HEK293 (cell line): ENCODE data around the gene RGPD4.

Experiments
- GLIS2 ChIP-seq: fragments of 450-650 bp; formaldehyde crosslinking; IDR thresholded peaks from 2 replicates; pipeline ENCODE4 v1.5.1; 2016; ENCODE audit warnings: missing biosample characterization, missing genetic modification characterization
- KLF9 ChIP-seq: fragments of 450-650 bp; formaldehyde crosslinking; IDR thresholded peaks from 2 replicates; pipeline ENCODE4 v1.5.1; 2016; ENCODE audit warnings: missing biosample characterization, missing genetic modification characterization, low read depth
- ZBTB26 ChIP-seq: fragments of 450-650 bp; formaldehyde crosslinking; optimal IDR thresholded peaks from 2 replicates; pipeline ENCODE3; 2016; ENCODE audit warnings: missing biosample characterization, mild to moderate bottlenecking, missing genetic modification characterization
- ZBTB49 ChIP-seq: fragments of 450-650 bp; formaldehyde crosslinking; IDR thresholded peaks from 2 replicates; pipeline ENCODE4 v1.5.1; 2016; ENCODE audit warnings: missing biosample characterization, missing genetic modification characterization, low read depth
- ZBTB7A ChIP-seq: fragments of 450-650 bp; formaldehyde crosslinking; IDR thresholded peaks from 2 replicates; pipeline ENCODE4 v1.5.1; 2016; ENCODE audit warnings: low read depth, missing biosample characterization, missing genetic modification characterization
- ZNF350 ChIP-seq: fragments of 450-650 bp; formaldehyde crosslinking; IDR thresholded peaks from 2 replicates; pipeline ENCODE4 v1.5.0; 2017; ENCODE audit warnings: missing biosample characterization, mild to moderate bottlenecking, missing genetic modification characterization
- ZNF701 ChIP-seq: fragments of 450-650 bp; formaldehyde crosslinking; IDR thresholded peaks from 2 replicates; pipeline ENCODE4 v1.5.1; 2016; ENCODE audit warnings: missing biosample characterization, missing genetic modification characterization
- TF ChIP-seq, protein P1 (sequence below): fragments of 450-650 bp; formaldehyde crosslinking; IDR thresholded peaks from 2 replicates; pipeline ENCODE4 v1.5.1; 2016; ENCODE audit warnings: missing biosample characterization, missing genetic modification characterization
- TF ChIP-seq, protein P2 (sequence below): fragments of 450-650 bp; formaldehyde crosslinking; IDR thresholded peaks from 2 replicates; pipeline ENCODE4 v1.5.1; 2016; ENCODE audit warnings: missing biosample characterization, missing genetic modification characterization
- TF ChIP-seq, protein P3 (sequence below): fragments of 450-650 bp; formaldehyde crosslinking; IDR thresholded peaks from 2 replicates; pipeline ENCODE4 v1.5.1; 2016; ENCODE audit warnings: missing biosample characterization, missing genetic modification characterization
- TF ChIP-seq, protein P4 (sequence below): fragments of 450-650 bp; formaldehyde crosslinking; IDR thresholded peaks from 2 replicates; pipeline ENCODE4 v1.5.1; 2016; ENCODE audit warnings: missing biosample characterization, missing genetic modification characterization
- TF ChIP-seq, protein P5 (sequence below): fragments of 450-650 bp; formaldehyde crosslinking; IDR thresholded peaks from 2 replicates; pipeline ENCODE4 v1.5.1; 2017; ENCODE audit warnings: missing biosample characterization, mild to moderate bottlenecking, missing genetic modification characterization, moderate library complexity

GRCh38 chr2:107777974-107778373 is 48.7 kb upstream of the RGPD4 start:
- TF ChIP-seq, protein P1, sequence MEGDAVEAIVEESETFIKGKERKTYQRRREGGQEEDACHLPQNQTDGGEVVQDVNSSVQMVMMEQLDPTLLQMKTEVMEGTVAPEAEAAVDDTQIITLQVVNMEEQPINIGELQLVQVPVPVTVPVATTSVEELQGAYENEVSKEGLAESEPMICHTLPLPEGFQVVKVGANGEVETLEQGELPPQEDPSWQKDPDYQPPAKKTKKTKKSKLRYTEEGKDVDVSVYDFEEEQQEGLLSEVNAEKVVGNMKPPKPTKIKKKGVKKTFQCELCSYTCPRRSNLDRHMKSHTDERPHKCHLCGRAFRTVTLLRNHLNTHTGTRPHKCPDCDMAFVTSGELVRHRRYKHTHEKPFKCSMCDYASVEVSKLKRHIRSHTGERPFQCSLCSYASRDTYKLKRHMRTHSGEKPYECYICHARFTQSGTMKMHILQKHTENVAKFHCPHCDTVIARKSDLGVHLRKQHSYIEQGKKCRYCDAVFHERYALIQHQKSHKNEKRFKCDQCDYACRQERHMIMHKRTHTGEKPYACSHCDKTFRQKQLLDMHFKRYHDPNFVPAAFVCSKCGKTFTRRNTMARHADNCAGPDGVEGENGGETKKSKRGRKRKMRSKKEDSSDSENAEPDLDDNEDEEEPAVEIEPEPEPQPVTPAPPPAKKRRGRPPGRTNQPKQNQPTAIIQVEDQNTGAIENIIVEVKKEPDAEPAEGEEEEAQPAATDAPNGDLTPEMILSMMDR (tag by site-specific recombination) = no peak
- TF ChIP-seq, protein P2, sequence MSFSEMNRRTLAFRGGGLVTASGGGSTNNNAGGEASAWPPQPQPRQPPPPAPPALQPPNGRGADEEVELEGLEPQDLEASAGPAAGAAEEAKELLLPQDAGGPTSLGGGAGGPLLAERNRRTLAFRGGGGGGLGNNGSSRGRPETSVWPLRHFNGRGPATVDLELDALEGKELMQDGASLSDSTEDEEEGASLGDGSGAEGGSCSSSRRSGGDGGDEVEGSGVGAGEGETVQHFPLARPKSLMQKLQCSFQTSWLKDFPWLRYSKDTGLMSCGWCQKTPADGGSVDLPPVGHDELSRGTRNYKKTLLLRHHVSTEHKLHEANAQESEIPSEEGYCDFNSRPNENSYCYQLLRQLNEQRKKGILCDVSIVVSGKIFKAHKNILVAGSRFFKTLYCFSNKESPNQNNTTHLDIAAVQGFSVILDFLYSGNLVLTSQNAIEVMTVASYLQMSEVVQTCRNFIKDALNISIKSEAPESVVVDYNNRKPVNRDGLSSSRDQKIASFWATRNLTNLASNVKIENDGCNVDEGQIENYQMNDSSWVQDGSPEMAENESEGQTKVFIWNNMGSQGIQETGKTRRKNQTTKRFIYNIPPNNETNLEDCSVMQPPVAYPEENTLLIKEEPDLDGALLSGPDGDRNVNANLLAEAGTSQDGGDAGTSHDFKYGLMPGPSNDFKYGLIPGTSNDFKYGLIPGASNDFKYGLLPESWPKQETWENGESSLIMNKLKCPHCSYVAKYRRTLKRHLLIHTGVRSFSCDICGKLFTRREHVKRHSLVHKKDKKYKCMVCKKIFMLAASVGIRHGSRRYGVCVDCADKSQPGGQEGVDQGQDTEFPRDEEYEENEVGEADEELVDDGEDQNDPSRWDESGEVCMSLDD = no peak
- TF ChIP-seq, protein P3, sequence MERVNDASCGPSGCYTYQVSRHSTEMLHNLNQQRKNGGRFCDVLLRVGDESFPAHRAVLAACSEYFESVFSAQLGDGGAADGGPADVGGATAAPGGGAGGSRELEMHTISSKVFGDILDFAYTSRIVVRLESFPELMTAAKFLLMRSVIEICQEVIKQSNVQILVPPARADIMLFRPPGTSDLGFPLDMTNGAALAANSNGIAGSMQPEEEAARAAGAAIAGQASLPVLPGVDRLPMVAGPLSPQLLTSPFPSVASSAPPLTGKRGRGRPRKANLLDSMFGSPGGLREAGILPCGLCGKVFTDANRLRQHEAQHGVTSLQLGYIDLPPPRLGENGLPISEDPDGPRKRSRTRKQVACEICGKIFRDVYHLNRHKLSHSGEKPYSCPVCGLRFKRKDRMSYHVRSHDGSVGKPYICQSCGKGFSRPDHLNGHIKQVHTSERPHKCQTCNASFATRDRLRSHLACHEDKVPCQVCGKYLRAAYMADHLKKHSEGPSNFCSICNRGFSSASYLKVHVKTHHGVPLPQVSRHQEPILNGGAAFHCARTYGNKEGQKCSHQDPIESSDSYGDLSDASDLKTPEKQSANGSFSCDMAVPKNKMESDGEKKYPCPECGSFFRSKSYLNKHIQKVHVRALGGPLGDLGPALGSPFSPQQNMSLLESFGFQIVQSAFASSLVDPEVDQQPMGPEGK (tag by site-specific recombination) = no peak
- TF ChIP-seq KLF9 (tag by site-specific recombination) = no peak
- TF ChIP-seq, protein P4, sequence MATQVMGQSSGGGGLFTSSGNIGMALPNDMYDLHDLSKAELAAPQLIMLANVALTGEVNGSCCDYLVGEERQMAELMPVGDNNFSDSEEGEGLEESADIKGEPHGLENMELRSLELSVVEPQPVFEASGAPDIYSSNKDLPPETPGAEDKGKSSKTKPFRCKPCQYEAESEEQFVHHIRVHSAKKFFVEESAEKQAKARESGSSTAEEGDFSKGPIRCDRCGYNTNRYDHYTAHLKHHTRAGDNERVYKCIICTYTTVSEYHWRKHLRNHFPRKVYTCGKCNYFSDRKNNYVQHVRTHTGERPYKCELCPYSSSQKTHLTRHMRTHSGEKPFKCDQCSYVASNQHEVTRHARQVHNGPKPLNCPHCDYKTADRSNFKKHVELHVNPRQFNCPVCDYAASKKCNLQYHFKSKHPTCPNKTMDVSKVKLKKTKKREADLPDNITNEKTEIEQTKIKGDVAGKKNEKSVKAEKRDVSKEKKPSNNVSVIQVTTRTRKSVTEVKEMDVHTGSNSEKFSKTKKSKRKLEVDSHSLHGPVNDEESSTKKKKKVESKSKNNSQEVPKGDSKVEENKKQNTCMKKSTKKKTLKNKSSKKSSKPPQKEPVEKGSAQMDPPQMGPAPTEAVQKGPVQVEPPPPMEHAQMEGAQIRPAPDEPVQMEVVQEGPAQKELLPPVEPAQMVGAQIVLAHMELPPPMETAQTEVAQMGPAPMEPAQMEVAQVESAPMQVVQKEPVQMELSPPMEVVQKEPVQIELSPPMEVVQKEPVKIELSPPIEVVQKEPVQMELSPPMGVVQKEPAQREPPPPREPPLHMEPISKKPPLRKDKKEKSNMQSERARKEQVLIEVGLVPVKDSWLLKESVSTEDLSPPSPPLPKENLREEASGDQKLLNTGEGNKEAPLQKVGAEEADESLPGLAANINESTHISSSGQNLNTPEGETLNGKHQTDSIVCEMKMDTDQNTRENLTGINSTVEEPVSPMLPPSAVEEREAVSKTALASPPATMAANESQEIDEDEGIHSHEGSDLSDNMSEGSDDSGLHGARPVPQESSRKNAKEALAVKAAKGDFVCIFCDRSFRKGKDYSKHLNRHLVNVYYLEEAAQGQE (tag by site-specific recombination) = no peak
- no peak for TF ChIP-seq ZNF350 (tag by site-specific recombination)
- TF ChIP-seq ZBTB7A (tag by site-specific recombination) = no peak
- no peak for TF ChIP-seq ZBTB26 (tag by site-specific recombination)
- TF ChIP-seq, protein P5, sequence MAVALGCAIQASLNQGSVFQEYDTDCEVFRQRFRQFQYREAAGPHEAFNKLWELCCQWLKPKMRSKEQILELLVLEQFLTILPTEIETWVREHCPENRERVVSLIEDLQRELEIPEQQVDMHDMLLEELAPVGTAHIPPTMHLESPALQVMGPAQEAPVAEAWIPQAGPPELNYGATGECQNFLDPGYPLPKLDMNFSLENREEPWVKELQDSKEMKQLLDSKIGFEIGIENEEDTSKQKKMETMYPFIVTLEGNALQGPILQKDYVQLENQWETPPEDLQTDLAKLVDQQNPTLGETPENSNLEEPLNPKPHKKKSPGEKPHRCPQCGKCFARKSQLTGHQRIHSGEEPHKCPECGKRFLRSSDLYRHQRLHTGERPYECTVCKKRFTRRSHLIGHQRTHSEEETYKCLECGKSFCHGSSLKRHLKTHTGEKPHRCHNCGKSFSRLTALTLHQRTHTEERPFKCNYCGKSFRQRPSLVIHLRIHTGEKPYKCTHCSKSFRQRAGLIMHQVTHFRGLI (tag by site-specific recombination) = no peak
- no peak for TF ChIP-seq GLIS2 (tag by site-specific recombination)
- TF ChIP-seq ZNF701 (tag by site-specific recombination) = no peak
- no peak for TF ChIP-seq ZBTB49 (tag by site-specific recombination)
